Measurements from ENCODE around the gene KRT13. TPM values are rescaled to one million over a fixed set of nuclear protein-coding genes. Genes with fewer than 3 reads are reported as not detected.

Gene KRT13
- total and polyA plus RNA-seq, 2 experiments from 2014 or later: not detected

GRCh38 chr17:41535764-41536481, 30.5 kb upstream of the KRT13 start (continued):
- TF ChIP-seq ETS1 (IDR thresholded peaks at IDR 0.05) (no peak), ZNF331 (CRISPR knock-in tag; IDR thresholded peaks at IDR 0.05; ENCODE audit: low read depth) (no peak), REST (IDR thresholded peaks at IDR 0.05; ENCODE audit: unreplicated experiment) (no peak)

- peaks cover 11% of the 10 kb centered on the region for H3K27me3 Mint-ChIP-seq (ENCODE audit: insufficient read depth, low read depth, poor library complexity)
- Histone ChIP-seq H3K27me3 (ENCODE audit: insufficient read depth) (no peaks in the 10 kb centered on the region), H3K9me2 (ENCODE audit: insufficient read depth) (no peaks in the 10 kb centered on the region), H2AFZ (no peak overlapping the region), H3K79me2 (replicated peaks; ENCODE audit: insufficient read depth) (no peaks in the 10 kb centered on the region), H3K27ac (ENCODE audit: low read depth) (no peak overlapping the region), H3F3A (replicated peaks; ENCODE audit: low read depth) (no peaks in the 10 kb centered on the region), H3K4me1 (ENCODE audit: insufficient read depth) (peaks cover 4% of the 10 kb centered on the region; the same call in 1 of the 2 replicates), H3K4me3 (no peak overlapping the region), H3K4me2 (no peak overlapping the region), H4K20me1 (replicated peaks; ENCODE audit: insufficient read depth) (no peaks in the 10 kb centered on the region), H3K36me3 (ENCODE audit: insufficient read depth) (no peaks in the 10 kb centered on the region)
- DNase-seq (ENCODE audit: low spot score) (no peak), ATAC-seq (no peak)
- no peaks in the 10 kb centered on the region for H3K9me3 Mint-ChIP-seq
- H3K27ac Mint-ChIP-seq: no peak overlapping the region
- H3K4me3 Mint-ChIP-seq: no peak overlapping the region
- no peaks in the 10 kb centered on the region for H3K36me3 Mint-ChIP-seq (ENCODE audit: low read depth)
- TF ChIP-seq CTCF (conservative IDR thresholded peaks at IDR 0.05; ENCODE audit: low read depth in 2 of 2) (peak; percentile 17 to 20; a peak in 1 of 4 replicates), EZH2 (IDR thresholded peaks at IDR 0.05; ENCODE audit: low read depth, unreplicated experiment) (no peak)
- peaks cover 30% of the 10 kb centered on the region for H3K4me1 Mint-ChIP-seq
Observed at GRCh38 chr17:41534899-41535546, 29.6 kb upstream of the KRT13 start.
